GM23248 (cell line): ENCODE data around the gene ANKRD63. TPM values are rescaled to one million over a fixed set of nuclear protein-coding genes. Genes with fewer than 3 reads are reported as not detected.

Source experiments
- DNase-seq: peaks from one replicate; pipeline ENCODE4 v3.0.0-alpha.2; 2015
- H2AFZ ChIP-seq: fragments of 200-600 bp; sonication (generic); 2 replicates; pipeline ENCODE4 v1.6.1; 2016; ENCODE audit warnings: antibody characterized with exemption
- H3F3A ChIP-seq: fragments of 200-600 bp; sonication (generic); 2 replicates; pipeline ENCODE4 v1.6.1; 2016; ENCODE audit warnings: mild to moderate bottlenecking, antibody characterized with exemption, mixed run types; ENCODE audit not compliant: insufficient read depth
- H3K27ac ChIP-seq: fragments of 200-600 bp; sonication (generic); 2 replicates; pipeline ENCODE4 v1.5.1; 2016; ENCODE audit warnings: mild to moderate bottlenecking
- H3K27me3 ChIP-seq: fragments of 200-600 bp; sonication (generic); replicated peaks from 2 replicates; pipeline ENCODE4 v1.6.1; 2016; ENCODE audit warnings: mild to moderate bottlenecking; ENCODE audit not compliant: insufficient read depth
- H3K36me3 ChIP-seq: fragments of 200-600 bp; sonication (generic); 2 replicates; pipeline ENCODE4 v1.6.1; 2016; ENCODE audit warnings: low read depth, mild to moderate bottlenecking
- H3K4me1 ChIP-seq: fragments of 200-600 bp; sonication (generic); 2 replicates; pipeline ENCODE4 v1.6.1; 2016; ENCODE audit warnings: mild to moderate bottlenecking; ENCODE audit not compliant: insufficient read depth
- H3K4me2 ChIP-seq: fragments of 200-600 bp; sonication (generic); one replicate; pipeline ENCODE4 v1.6.1; 2016; ENCODE audit warnings: mild to moderate bottlenecking; ENCODE audit not compliant: unreplicated experiment
- H3K4me3 ChIP-seq: fragments of 200-600 bp; sonication (generic); 2 replicates; pipeline ENCODE4 v1.5.1; 2016; ENCODE audit warnings: mild to moderate bottlenecking
- H3K79me2 ChIP-seq: fragments of 200-600 bp; sonication (generic); 2 replicates; pipeline ENCODE4 v1.6.1; 2016; ENCODE audit warnings: mild to moderate bottlenecking; ENCODE audit not compliant: insufficient read depth
- H3K9ac ChIP-seq: fragments of 200-600 bp; sonication (generic); 2 replicates; pipeline ENCODE4 v1.6.1; 2016; ENCODE audit warnings: mild to moderate bottlenecking
- H3K9me2 ChIP-seq: fragments of 200-600 bp; sonication (generic); 2 replicates; pipeline ENCODE4 v1.6.1; 2016; ENCODE audit warnings: mixed run types, mild to moderate bottlenecking, moderate library complexity; ENCODE audit not compliant: insufficient read depth
- H3K9me3 ChIP-seq: fragments of 200-600 bp; sonication (generic); one replicate; pipeline ENCODE4 v1.6.1; 2017; ENCODE audit warnings: low read depth
- H4K20me1 ChIP-seq: fragments of 200-600 bp; sonication (generic); 2 replicates; pipeline ENCODE4 v1.6.0; 2016; ENCODE audit not compliant: insufficient read depth
- EZH2 ChIP-seq: fragments of 200-600 bp; sonication (generic); IDR thresholded peaks from 2 replicates; pipeline ENCODE4 v1.6.1; 2018; ENCODE audit warnings: antibody characterized with exemption, mild to moderate bottlenecking; ENCODE audit not compliant: insufficient read depth, poor library complexity, severe bottlenecking
- EZH2phosphoT487 ChIP-seq: fragments of 200-600 bp; sonication (generic); IDR thresholded peaks from 2 replicates; pipeline ENCODE4 v1.6.1; 2018; ENCODE audit warnings: antibody characterized with exemption, moderate library complexity, mild to moderate bottlenecking, low read depth; ENCODE audit not compliant: insufficient read depth
- WGBS, 2 experiments: methylation state at CpG; one replicate each; pipeline ENCODE4 v1.1.6; 2015 to 2017; ENCODE audit warnings: low lambda C conversion rate in 2 of 2, low coverage in 1 of 2; ENCODE audit errors: missing lambda C conversion rate in 2 of 2; 5-methylcytosine and 5-hydroxymethylcytosine counted together
- in situ Hi-C: fragments of 300-500 bp; cut with MboI; formaldehyde crosslinking; loops from 2 replicates; pipeline ENCODE4 v1.15.0; 2020
- polyA plus RNA-seq: library from polyadenylated mRNA; unstranded; fragments of >200 nt; fragmentation: Nextera tagmentation; extraction: Ambion mirVana; gene quantifications from 2 replicates; pipeline ENCODE4 v1.2.1, GENCODE V29; 2016
- total RNA-seq: library from RNA; depleted of rRNA; stranded (reverse); fragments of >200 nt; shearing (Covaris generic); gene quantifications from 2 replicates; pipeline ENCODE4 v1.2.3, GENCODE V29; 2014

The ANKRD63 gene
- total and polyA plus RNA-seq, 2 experiments from 2014 or later = not detected

DNA sequence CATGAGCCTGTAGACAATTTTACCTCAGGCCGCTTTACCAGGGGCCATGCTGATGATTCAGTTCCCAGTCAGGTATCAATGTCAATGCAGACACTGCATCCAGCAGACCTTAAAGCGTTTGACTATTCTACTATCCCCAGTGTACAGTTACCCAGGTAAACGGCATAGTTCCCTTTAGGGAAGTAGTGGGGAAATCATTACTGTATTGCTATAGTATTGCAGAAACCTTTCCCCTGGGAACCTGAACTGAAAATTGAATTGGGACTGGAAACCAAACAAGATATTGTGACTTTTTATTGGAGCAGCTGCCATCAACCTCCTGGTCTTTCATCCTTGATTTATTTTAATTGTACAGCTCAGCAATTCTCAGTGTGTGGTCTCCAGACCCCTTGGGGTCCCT is 34.1 kb upstream of the ANKRD63 start:
- Histone ChIP-seq H3K9me2 (no peaks in the 10 kb centered on the region), H4K20me1 (no peaks in the 10 kb centered on the region), H3K27me3 (no peaks in the 10 kb centered on the region), H3K4me3 (no peak overlapping the region), H3K27ac (no peak overlapping the region), H3K36me3 (no peaks in the 10 kb centered on the region), H3K4me1 (peaks cover 27% of the 10 kb centered on the region), H3K9ac (no peak overlapping the region), H2AFZ (no peak overlapping the region), H3K9me3 (no peaks in the 10 kb centered on the region), H3K4me2 (no peak overlapping the region), H3F3A (peaks cover 14% of the 10 kb centered on the region), H3K79me2 (no peaks in the 10 kb centered on the region)
- DNase-seq = no peak
- in situ Hi-C loops = no loop called here
- 76 to 82% methylated on average over 3 of the region's 3 CpGs for WGBS, 2 experiments
- TF ChIP-seq EZH2phosphoT487 = no peak
- TF ChIP-seq EZH2 = no peak

DNA sequence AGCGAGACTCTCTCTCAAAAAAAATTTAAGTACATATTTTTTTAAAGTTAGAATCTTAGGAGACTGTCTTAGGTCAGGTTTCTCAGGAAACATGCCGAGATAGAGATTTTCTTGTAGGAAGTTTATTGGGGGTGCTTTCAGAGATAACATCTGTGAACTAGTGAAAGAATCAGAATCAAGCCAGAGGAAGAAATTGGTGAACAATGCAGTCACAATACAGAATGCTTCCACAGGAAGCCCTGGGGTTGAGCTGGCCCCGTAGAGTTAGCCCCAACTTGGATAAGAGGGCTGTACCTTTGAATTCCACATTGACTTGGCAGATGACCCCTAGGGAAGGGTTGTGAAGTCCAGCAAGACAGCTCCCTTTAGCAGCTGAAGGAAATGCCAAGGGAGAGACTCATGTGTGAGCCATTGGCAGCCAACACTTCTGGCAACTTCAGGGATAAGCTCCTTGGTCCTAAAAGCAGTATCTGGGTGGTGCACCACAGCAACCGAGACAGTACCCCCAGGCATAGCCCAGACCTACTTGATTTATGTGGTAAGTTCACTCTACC is 31.9 kb upstream of the ANKRD63 start:
- Histone ChIP-seq H3K9me2 (no peaks in the 10 kb centered on the region), H3K9me3 (no peaks in the 10 kb centered on the region), H3F3A (peaks cover 7% of the 10 kb centered on the region), H3K4me2 (peak overlapping the region; percentile 55), H3K36me3 (no peaks in the 10 kb centered on the region), H3K27me3 (no peaks in the 10 kb centered on the region), H3K27ac (no peak overlapping the region), H3K4me3 (peak overlapping the region; percentile 19; the same call in 1 of the 2 replicates), H3K79me2 (no peaks in the 10 kb centered on the region), H2AFZ (no peak overlapping the region), H3K4me1 (peaks cover 27% of the 10 kb centered on the region), H4K20me1 (no peaks in the 10 kb centered on the region), H3K9ac (no peak overlapping the region)
- in situ Hi-C loops = no loop called here
- TF ChIP-seq EZH2phosphoT487 (no peak), EZH2 (no peak)
- 44 to 48% methylated on average over 4 of the region's 4 CpGs for WGBS, 2 experiments
- peak; percentile 91 for DNase-seq

DNA sequence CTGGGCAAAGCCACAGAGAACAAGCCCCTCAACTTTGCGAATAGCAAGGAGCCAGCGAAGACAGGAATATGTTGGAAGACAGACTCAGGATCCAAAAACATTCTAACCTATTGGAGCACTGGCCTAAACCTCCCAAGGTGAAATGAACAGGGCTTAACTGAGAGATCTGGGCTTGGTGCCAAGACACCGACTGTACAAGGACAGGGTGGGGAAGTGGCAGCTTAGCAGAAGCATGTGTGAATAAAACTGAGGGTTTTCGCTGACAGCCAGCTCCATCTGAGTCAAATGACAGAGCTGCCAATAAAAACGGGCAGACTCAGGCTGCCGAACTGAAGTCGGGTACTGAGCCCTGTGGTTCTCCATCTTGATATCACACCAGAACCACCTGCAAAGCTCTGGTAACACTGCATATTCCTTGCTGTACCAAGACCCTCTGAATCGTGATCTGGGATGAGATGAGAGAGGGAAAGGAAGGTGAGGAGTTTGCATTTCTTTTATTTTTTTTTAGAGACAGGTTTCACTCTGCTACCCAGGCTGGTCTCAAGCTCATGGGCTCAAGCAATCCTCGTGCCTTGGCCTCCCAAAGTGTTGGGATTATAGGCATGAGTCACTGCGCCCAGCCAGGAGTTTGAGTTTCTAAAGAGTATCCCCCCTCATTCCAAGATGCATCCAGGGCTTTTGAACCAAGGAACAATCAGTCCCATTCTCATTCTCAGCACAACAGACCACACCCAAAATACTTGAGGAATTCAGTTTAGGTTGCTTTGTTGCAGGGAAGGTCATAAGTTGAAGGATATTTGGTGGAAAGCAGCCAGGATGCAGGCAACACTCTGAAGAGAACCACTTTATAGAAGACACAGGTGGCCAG is 30.9 kb upstream of the ANKRD63 start:
- H3K4me3 ChIP-seq = no peak overlapping the region
- H3K4me1 ChIP-seq = peaks cover 27% of the 10 kb centered on the region
- DNase-seq = peak; percentile 59
- peaks cover 7% of the 10 kb centered on the region for H3F3A ChIP-seq
- TF ChIP-seq EZH2phosphoT487 = no peak
- TF ChIP-seq EZH2 = no peak
- H3K27me3 ChIP-seq = no peaks in the 10 kb centered on the region
- H3K79me2 ChIP-seq = no peaks in the 10 kb centered on the region
- H3K9ac ChIP-seq = no peak overlapping the region
- H4K20me1 ChIP-seq = no peaks in the 10 kb centered on the region
- H2AFZ ChIP-seq = no peak overlapping the region
- H3K36me3 ChIP-seq = no peaks in the 10 kb centered on the region
- in situ Hi-C loops = no loop called here
- peak overlapping the region; percentile 55 for H3K4me2 ChIP-seq
- WGBS, 2 experiments = 32 to 35% methylated on average over 10 of the region's 10 CpGs
- no peak overlapping the region for H3K27ac ChIP-seq
- H3K9me2 ChIP-seq = no peaks in the 10 kb centered on the region
- no peaks in the 10 kb centered on the region for H3K9me3 ChIP-seq

DNA sequence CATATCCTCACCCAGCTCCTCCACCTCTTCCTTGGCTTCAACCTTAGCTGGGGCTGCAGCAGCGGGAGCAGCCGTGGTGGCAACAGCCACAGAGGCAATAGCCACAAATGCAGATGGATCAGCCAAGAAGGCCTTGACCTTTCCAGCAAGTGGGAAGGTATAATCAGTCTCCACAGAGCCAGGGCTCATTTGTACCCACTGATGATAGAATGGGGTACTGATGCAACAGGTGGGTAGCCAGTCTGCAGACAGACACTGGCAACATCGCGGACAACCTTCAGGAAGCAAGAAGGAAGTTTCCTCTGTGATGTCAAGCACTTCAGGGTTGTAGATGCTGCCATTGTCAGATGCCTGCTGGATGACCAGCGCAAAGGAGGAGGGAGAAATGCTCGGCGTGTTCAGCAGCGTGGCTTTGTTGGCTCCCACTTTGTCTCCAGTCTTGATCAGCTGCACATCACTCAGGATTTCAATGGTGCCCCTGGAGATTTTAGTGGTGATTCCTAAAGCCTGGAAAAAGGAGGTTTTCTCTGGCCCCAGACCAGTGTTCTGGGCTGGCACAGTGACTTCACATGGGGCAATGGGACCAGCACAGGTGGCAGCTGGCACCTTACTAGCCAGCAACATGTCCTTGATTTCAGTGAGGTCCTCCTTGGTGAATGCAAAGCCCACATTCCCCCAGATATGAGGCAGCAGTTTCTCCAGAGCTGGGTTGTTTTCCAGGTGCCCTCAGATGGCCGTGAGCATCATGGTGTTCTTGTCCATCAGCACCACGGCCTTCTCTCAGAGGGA is 29.7 kb upstream of the ANKRD63 start:
- Histone ChIP-seq H3K4me3 (no peak overlapping the region), H4K20me1 (no peaks in the 10 kb centered on the region), H3K4me2 (no peak overlapping the region), H3K36me3 (no peaks in the 10 kb centered on the region), H3K79me2 (no peaks in the 10 kb centered on the region), H3K27ac (no peak overlapping the region), H2AFZ (no peak overlapping the region), H3F3A (peaks cover 7% of the 10 kb centered on the region), H3K9me2 (no peaks in the 10 kb centered on the region), H3K27me3 (no peaks in the 10 kb centered on the region), H3K4me1 (peaks cover 27% of the 10 kb centered on the region), H3K9ac (no peak overlapping the region), H3K9me3 (no peaks in the 10 kb centered on the region)
- TF ChIP-seq EZH2 (no peak), EZH2phosphoT487 (no peak)
- 83 to 88% methylated on average over 10 of the region's 10 CpGs for WGBS, 2 experiments
- DNase-seq = no peak
- in situ Hi-C loops = no loop called here
